Activated CD4-positive, alpha-beta memory T cell treated with anti-CD3 and anti-CD28 coated beads for 36 hours (primary cell): Measurements from ENCODE around the gene ERCC2. TPM values are rescaled to one million over a fixed set of nuclear protein-coding genes. Genes with fewer than 3 reads are reported as not detected.

Experiments
- CTCF ChIA-PET: fragments of 350-600 bp; sonication (Branson Sonifier 250); formaldehyde crosslinking; loops from one replicate; lab custom pipeline; 2021; ENCODE audit warnings: antibody characterized with exemption, inconsistent platforms; lab: Charles Lee
- POLR2A ChIA-PET: fragments of 350-600 bp; sonication (Branson Sonifier 250); formaldehyde crosslinking; loops from one replicate; lab custom pipeline; 2021; ENCODE audit warnings: antibody characterized with exemption; lab: Charles Lee
- DNase-seq: peaks from one replicate; pipeline ENCODE4 v3.0.0-alpha.2; 2020
- H3K27ac Mint-ChIP-seq: one replicate; pipeline ENCODE4 v1.8.0; 2021; ENCODE audit warnings: mixed read lengths
- H3K27me3 Mint-ChIP-seq: one replicate; pipeline ENCODE4 v1.8.0; 2021; ENCODE audit warnings: mixed read lengths
- H3K36me3 Mint-ChIP-seq: one replicate; pipeline ENCODE4 v1.8.0; 2021; ENCODE audit warnings: mixed read lengths
- H3K4me1 Mint-ChIP-seq: one replicate; pipeline ENCODE4 v1.8.0; 2021; ENCODE audit warnings: low read depth, mixed read lengths
- H3K4me3 Mint-ChIP-seq: one replicate; pipeline ENCODE4 v1.8.0; 2021; ENCODE audit warnings: mild to moderate bottlenecking, mixed read lengths
- H3K9me3 Mint-ChIP-seq: one replicate; pipeline ENCODE4 v1.8.0; 2021; ENCODE audit warnings: mixed read lengths
- intact Hi-C: fragments of 100-400 bp; cut with micrococcal nuclease; formaldehyde crosslinking; loops from one replicate; pipeline ENCODE4 v1.15.1; 2023
- total RNA-seq, 2 experiments: library from RNA; stranded (reverse); gene quantifications; one replicate each; pipeline ENCODE4 v1.2.3, GENCODE V29; 2021

Gene ERCC2
- total RNA-seq, 2 experiments from 2014 or later: 27.2 to 27.4 TPM

GRCh38 chr19:45304141-45304926, 66.0 kb downstream of the ERCC2 start:
- DNase-seq: no peak
- no peaks in the 10 kb centered on the region for H3K9me3 Mint-ChIP-seq
- H3K27ac Mint-ChIP-seq: no peak overlapping the region
- ChIA-PET POLR2A (no interaction called here), CTCF (no interaction called here)
- no peaks in the 10 kb centered on the region for H3K4me1 Mint-ChIP-seq
- H3K27me3 Mint-ChIP-seq: no peaks in the 10 kb centered on the region
- peaks cover 6% of the 10 kb centered on the region for H3K36me3 Mint-ChIP-seq
- intact Hi-C loops: no loop called here
- no peak overlapping the region for H3K4me3 Mint-ChIP-seq

- Mint-ChIP-seq H3K9me3 (no peaks in the 10 kb centered on the region), H3K36me3 (peaks cover 6% of the 10 kb centered on the region), H3K4me3 (no peak overlapping the region), H3K27me3 (no peaks in the 10 kb centered on the region), H3K4me1 (no peaks in the 10 kb centered on the region), H3K27ac (no peak overlapping the region)
- ChIA-PET CTCF (no interaction called here), POLR2A (no interaction called here)
- DNase-seq: no peak
- intact Hi-C loops: no loop called here
Observed at GRCh38 chr19:45303269-45304060, 66.9 kb downstream of the ERCC2 start.

- ChIA-PET POLR2A (no interaction called here), CTCF (no interaction called here)
- Mint-ChIP-seq H3K4me3 (no peak overlapping the region), H3K9me3 (no peaks in the 10 kb centered on the region), H3K27me3 (no peaks in the 10 kb centered on the region), H3K4me1 (no peaks in the 10 kb centered on the region), H3K36me3 (peaks cover 6% of the 10 kb centered on the region), H3K27ac (no peak overlapping the region)
- intact Hi-C loops: no loop called here
- no peak for DNase-seq
Observed at GRCh38 chr19:45302416-45302815, 68.0 kb downstream of the ERCC2 start.

Other genes starting within 250 kb of the ERCC2 start
- gene NKPD1, start 209.6 kb downstream of the ERCC2 start, total RNA-seq: under 1 TPM; 0.10 to 0.22 TPM
- 10 to 100 TPM; 35.1 to 39.9 TPM for gene TRAPPC6A, start 192.3 kb downstream of the ERCC2 start, total RNA-seq
- gene BLOC1S3, start 191.8 kb downstream of the ERCC2 start, total RNA-seq: 10 to 100 TPM; 10.4 to 11.8 TPM
- gene EXOC3L2, start 125.2 kb downstream of the ERCC2 start, total RNA-seq: not detected
- 10 to 100 TPM; 20.3 to 21.6 TPM for gene MARK4, start 119.3 kb downstream of the ERCC2 start, total RNA-seq
- gene CKM, start 47.7 kb downstream of the ERCC2 start, total RNA-seq: not detected
- gene KLC3, start 29.8 kb downstream of the ERCC2 start, total RNA-seq: not detected
- gene PPP1R13L, start 34.5 kb upstream of the ERCC2 start, total RNA-seq: 1 to 10 TPM; 8.1 to 9.2 TPM
- 10 to 100 TPM; 11.1 to 12.6 TPM for gene POLR1G, start 36.1 kb upstream of the ERCC2 start, total RNA-seq
- 10 to 100 TPM; 59.4 to 59.7 TPM for gene ERCC1, start 53.3 kb upstream of the ERCC2 start, total RNA-seq
- gene FOSB, start 97.4 kb upstream of the ERCC2 start, total RNA-seq: 1 to 10 TPM; 3.7 to 5.9 TPM
- gene RTN2, start 126.5 kb upstream of the ERCC2 start, total RNA-seq: 1 to 10 TPM; 1.5 to 2.2 TPM
- gene PPM1N, start 127.9 kb upstream of the ERCC2 start, total RNA-seq: 1 to 10 TPM; 3.5 to 3.6 TPM
- gene VASP, start 136.9 kb upstream of the ERCC2 start, total RNA-seq: 100 to 1,000 TPM; 167 to 174 TPM
- 10 to 100 TPM; 10.8 to 11.0 TPM for gene OPA3, start 214.2 kb upstream of the ERCC2 start, total RNA-seq
- not detected for gene GPR4, start 231.6 kb upstream of the ERCC2 start, total RNA-seq